Activated naive CD8-positive, alpha-beta T cell treated with anti-CD3 and anti-CD28 coated beads, Interleukin-2, amount 50 U/mL, for 16 hours (primary cell): ENCODE results near the gene LRRC49.
"Not testable (repeated sequence)": the region's sequence is repeated elsewhere in the genome, so short reads cannot be mapped to it uniquely, and the experiment has no call there.

Experiments
- DNase-seq: peaks from one replicate; pipeline ENCODE4 v3.0.0-alpha.2; 2020; ENCODE audit warnings: low read depth, low spot score

Gene LRRC49

DNA sequence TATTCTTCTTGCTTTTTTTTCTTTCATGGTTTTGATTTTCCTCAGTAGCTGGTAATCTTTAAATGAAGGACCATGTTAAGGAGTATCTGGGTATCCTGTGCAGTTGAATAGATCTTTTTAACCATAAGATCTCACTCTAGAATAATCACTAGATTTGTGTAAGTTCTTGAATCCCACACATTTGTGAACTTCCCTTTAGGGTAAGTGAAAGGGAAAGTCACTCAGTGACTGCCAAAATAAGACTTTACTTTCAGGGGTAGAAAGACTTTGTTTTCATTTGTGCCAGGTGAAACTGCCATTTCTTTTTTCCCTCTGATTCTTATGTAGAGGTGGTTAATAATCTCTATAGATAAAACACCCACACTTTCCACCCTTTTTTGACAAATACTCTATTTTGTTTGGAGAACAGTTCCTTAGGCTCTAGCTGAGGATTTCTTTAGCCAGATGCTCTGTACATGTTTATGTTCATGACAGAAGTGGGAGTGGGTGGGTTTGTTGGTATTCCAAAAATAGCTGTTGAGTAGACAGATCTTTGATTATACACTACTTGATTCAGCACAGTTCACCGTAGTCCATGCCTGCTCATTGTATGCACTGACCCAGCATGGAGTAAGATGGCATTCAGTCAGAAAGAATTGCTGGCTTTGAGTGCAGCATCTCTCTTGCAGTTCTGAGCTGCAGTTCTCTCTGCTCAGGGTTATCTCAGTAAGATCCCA, 28.5 kb downstream of the LRRC49 start:
- DNase-seq, result no peak

DNA sequence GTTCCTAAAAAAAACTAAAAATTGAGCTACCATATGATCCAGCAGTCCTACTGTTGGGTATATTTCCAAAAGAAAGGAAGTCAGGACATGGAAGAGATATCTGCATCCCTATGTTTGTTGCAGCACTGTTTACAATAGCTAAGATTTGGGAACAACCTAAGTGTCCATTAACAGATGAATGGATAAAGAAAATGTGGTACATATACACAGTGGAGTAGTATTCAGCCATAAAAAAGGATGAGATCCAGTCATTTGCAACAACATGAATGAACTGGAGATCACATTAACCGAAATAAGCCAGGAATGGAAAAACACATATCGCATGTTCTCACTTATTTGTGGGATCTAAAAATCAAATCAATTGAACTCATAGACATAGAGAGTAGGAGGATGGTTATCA, 29.5 kb downstream of the LRRC49 start:
- DNase-seq, result no peak

DNA sequence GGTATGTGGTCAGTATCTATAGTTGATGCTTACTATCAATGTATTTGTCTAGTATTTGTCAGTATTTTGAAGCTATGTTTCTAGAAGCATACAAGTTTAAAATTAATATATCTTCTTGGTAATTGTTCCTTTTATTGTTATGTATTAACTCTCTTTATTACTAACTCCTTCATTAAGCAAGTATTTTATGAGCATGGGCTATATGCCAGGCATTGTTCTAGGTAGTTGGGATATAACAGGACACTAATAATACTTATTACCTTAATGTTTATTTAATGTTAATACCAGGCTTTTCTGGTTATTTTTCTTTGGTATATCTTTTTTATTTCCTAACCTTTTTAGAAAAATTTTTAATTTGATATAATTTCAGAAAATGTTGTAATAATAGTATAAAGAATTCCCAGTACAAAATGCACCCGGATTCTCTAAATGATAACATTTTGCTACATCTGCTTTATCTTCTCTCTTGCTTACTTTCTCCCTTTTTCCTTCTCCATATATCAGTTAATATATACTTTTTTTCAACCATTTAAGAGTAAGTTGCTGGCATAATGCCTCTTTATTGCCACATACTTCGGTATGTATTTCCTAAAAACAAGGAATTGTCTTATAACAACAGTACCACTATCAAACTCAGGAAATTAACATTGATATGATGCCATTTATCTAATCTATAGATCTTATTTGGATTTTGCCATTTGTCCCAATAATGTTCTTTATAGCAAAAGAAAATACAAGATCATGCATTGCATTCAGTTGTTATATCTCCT, 30.9 kb downstream of the LRRC49 start:
- DNase-seq, result no peak

DNA sequence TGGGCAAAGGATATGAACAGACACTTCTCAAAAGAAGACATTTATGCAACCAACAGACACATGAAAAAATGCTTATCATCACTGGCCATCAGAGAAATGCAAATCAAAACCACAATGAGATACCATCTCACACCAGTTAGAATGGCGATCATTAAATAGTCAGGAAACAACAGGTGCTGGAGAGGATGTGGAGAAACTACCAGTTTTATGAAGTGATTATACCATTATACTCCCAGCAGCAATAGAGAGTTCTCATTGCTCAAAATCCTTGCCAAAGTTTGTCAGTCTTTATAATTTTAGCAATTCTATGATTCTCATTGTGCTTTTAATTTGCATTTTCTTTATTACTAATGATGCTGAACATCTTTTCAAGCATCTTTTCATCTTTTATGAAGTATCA, 34.3 kb downstream of the LRRC49 start:
- DNase-seq, result not testable (repeated sequence)

DNA sequence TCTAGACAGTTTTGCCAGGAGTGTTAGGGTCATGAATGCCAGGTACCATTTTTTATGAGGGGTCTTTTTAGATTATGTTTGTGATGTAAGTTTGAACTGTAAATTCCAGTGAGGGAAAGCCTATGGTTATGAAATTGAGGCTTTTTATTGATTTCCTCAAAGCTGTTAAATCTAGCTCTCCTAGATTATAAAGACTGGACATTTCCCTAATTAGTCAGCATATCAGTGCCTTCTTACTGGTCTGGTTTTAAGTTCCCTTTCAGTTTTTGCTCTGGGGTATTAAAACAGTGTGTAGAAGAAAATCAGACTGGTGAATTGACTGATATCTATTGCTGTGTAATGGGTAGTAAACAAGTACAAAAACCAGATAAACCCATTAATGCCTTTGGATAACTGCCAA, 39.2 kb downstream of the LRRC49 start:
- no peak for DNase-seq

DNA sequence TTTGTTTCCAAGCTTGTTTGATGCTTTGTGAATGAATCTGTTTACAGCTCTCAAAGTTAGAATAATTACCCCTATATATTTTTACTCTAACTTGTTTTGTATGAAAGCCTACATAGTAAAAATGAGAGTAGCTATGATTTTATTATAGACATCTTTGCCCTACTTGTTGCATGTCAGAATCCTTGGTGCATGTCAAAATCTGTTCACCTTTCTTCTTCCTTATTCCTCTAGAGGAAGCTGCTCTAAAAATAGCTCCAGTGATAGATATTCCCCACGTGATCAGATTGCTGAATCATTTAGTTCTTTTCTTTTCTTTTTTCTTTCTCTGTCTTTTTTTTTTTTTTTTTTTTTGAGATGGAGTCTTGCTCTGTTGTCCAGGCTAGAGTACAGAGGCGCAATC, 39.8 kb downstream of the LRRC49 start:
- no peak for DNase-seq

DNA sequence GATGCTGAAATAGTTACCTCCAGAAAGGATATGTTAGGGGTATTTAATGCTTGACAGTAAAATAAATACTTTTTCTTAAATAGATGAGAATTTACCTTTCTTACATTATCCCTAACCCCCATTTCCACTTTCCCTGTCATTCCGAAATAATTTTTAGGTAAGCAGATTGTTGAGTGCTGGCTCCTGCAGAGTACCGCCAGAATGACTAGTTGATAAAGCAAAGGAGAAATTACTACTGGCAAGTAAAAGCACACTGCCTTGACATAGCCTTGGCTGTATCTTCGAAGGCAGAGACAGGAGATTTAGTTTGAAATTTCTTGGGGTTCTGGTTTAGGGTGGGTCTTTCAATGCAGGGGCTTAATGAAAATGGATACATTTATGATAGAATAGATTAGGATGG, 40.8 kb downstream of the LRRC49 start:
- no peak for DNase-seq

DNA sequence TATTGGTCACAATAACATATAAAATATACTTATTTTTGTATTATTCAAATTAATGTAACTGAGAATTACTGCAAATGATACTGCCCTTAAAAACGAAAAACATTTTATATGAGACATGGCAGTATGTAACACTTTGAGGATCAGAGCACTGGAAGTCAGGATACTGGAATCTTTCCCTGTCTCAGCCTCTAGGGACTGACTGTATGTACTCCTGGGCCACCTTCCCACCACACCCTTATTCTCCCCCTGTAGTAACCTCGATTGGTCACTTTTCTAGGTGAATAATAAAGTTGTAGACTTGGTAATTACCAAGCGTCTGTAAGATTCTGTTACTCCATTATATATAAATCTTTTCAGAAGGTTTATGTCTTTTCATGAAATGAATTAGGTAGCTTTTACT, 43.0 kb downstream of the LRRC49 start:
- DNase-seq, result no peak

DNA sequence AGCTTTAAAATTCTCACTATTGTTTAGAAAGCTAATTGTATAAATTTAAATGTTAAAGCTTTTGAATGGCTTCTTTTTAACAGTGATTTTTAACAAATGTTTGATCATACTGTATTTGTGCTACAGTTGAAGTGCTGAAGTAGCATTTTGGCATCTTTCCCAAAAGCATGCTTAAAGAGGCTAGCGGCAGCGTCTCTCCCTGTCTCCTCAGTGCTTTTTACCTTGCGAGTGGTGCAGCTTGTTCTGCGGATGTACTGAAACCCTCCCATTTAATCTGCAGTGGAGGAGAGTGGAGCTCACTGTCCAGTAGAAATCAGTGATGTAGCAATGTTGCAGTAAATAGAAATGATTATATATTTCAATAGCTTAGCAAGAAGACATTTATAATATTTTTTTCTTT, 43.7 kb downstream of the LRRC49 start:
- no peak for DNase-seq

DNA sequence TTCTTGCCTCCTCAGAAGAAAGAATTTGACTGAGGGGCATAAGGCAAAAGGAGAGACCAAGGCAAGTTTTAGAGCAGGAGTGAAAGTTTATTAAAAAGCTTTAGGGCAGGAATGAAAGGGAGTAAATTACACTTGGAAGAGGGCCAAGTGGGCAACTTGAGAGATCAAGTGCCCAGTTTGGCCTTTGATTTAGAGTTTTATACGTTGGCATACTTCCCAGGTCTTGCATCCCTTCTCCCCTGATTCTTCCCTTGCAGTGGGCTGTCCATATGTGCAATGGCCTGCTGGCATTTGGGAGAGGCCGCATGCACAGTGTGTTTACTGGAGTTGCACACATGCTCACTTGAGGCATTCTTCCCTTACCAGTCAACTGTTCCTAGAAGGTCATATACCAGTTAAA, 50.7 kb downstream of the LRRC49 start:
- DNase-seq, result not testable (repeated sequence)

DNA sequence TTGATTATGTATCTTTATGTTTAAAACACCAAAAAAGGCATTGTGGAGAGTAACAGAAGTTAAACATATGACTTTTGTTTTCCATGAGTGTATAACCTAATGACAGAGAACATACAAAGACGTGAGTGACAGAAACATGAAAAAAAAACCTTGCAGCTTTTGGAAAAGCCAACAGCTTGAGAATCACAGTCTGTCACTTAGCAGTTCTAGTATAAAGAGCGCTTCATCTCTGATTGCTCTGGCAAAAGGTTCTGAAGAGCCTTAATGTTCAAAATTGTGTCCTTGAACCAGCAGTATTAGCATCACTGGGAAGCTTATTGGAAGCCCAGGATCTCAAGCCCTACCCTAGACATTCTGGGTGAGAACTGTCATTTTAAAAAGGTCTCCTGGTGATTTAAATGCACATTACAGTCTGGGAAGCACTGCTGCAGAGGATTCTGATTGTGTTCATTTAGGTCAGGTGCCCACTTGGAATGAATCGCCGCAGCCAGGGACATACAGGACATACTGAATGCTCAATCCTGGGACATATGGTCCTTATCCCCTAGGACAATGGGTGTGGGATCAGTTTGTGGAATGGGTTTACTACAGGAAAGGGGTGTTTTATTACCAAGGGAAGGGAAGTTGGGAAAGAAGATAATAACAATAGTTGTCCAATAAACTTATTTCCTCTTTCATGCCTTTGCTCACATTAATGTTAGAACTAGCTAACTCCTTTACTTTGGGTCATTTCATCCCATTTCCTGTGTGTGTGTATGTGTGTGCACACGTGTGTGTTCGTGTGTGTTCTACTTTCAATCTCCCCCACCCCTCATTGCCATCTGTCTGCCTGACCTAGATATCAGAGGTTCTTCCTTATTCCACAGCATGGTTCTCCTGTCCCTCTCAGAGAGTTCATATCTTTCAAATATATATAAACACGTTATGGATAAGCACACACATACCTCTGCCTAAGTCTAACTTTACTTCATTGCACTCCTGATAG, 55.0 kb downstream of the LRRC49 start:
- DNase-seq, result no peak

DNA sequence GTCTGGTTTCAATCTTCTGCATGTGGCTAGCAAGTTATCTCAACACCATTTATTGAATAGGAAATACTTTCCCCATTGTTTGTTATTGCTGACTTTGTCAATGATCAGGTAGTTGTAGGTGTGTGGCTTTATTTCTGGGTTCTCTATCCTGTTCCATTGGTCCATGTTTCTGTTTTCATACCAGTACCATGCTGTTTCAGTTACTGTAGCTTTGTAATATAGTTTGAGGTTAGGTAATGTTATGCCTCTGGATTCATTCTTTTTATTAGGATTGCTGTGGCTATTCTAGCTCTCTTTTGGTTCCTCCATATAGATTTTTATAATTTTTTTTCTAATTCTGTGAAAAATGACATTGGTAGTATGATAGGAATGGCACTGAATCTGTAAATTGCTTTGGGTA, 58.3 kb downstream of the LRRC49 start:
- no peak for DNase-seq

DNA sequence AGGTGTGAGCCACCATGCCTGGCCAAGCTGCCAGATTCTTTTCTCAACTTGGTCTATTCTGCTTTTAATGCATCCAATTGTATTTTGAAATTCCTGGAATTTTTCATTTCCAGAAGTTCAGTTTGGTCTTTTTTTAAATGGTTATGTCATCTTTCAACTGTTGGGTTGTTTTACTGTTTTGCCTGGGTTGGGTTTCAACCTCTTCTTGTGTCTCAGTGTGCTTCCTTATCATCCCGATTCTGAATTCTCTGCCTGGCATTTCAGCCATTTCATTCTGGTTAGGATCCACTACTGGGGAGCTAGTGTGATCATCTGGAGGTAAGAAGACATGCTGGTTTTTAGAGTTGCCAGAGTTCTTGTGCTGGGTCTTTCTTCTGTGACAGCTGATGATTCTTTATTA, 61.5 kb downstream of the LRRC49 start:
- no peak for DNase-seq

DNA sequence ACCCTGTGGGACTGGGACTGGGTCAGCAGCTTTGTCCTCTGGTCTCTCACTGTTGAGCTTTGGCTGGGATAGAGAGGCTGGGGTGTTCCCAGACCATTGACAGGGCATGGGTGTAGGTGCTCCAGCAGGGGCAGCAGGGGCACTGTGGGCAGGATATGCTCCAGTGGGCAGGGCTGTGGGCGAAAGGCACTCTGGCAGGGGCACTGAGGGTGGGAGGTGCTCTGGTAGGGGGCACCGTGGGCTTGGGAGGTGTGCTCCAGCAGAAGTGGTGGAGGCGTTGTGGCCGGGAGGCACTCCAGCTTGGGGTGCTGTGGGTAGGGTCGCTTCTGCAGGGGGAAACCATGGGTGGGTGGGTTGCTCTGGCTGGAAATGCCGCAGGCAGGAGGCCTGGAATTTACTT, 62.1 kb downstream of the LRRC49 start:
- no peak for DNase-seq

DNA sequence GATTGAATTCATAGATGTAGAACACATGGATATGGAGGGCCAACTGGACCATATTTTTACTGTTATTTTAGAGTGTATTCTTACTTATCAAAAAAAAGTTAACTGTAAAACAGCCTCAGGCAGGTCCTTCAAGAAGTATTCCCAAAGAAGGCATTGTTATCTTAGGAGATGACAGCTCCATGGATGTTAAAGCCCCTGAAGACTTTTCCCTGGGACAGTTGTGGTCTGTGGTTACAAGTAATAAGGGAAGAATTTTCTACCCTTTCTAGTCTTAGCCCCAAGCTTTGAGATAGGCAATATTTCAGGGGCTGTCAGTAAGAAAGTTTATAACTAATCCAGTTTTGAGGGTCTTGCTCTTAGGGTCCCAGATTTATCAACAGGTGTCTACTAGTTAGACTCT, 62.5 kb downstream of the LRRC49 start:
- no peak for DNase-seq

DNA sequence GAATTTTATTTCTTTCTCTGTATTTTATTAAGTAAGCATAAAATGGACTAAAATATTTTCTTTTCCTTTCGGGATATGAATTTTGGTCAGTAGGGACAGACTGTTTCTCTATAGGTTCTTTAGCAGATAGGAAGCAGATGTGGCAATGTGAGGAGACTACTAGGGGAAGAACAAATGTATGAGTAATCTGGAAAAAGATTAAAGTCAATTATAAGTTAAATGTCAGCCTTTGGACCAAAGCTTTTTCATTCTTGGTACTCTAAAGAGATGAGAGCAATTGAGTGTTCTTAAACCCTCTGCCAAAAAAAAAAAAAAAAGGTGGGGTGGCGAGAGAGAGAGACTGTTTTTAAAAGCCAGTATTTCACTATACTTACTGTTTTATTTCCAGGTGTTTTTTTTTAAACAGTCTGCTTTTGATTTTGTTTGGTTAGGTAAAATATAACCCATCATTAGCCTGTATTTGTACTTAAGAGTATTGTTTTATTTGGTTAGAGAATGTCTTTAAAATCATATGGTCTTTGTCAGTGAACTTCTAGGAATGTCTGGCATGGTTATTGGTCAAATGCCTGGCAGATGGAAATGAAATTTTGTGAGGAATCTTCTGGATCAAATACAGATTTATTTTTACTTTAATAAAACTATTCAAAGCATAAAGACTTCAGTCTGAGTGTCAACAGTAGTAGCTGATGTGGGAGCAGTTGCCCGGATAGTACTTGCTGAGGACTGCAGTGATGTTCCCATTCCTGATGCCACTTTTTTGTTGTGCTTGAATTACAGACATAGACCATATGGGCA, 63.8 kb downstream of the LRRC49 start:
- DNase-seq, result no peak

DNA sequence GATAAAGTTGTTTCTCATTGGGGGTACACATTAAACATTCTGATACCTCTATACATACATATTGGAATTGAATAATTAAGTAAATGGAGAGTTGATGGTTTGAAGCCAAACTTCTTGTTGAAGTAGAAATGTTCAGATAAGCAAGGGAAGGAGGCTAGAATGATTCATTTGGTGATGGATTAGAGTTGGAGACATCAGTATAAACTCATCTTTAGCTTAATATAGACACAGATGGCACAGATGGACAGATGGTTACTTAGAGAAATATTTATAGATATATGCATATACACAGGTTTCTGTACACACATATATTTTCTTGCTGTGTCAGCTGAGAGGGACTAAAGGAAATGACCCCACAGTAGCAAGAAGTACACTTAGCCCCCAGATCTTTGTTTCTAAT, 69.5 kb downstream of the LRRC49 start:
- no peak for DNase-seq

DNA sequence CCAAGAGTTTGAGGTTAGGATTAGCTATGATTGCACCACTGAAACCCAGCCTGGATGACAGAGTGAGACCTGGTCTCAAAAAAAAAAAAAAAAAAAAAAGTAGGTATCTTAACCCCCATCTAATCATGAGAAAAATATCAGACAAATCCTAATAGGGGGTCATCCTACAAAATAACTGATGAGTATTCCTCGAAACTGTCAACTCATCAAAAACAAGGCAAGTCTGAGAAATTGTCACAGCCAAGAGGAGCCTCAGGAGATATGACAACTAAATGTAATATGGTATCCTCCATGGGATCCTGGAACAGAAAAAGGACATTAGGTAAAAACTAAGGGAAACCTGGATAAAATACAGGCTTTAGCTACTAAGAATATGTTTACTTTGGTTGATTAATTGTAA, 70.6 kb downstream of the LRRC49 start:
- DNase-seq, result no peak

DNA sequence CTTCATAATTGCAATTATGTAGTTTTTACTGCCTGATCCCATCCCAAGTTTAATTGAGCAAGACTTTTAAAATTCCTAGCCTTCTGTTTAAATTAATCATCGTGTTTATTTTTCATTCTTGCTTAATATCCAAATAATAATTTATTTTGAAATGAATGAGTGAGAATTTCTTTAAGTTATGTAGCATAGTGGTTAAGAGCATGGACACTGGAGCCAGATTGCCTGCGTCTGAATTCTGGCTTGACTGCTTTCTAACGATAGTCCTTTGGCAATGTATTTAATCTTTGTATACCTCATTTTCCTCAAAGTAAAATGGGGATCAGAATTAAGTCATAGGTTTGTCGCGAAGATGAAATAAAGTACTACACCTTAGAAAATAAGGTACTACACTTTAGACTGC, 71.4 kb downstream of the LRRC49 start:
- no peak for DNase-seq

DNA sequence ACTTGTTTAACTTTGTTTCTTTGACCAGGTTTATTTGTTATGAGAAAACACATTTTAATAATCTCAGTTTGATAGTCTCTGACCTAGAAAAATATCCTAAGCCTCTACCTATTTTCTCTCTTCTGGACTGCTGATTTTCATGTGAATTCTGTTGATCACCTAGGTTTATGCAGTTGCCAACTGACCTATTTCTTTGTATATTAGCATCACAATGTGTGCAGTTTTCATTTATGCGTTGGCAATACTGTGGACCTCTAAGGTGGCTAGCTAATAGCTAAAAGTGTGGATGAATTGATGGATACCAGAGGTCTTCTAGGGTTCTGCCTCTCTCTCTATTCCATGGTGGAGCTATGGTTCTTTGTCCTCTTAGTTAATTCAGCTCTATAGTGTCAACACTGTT, 72.1 kb downstream of the LRRC49 start:
- no peak for DNase-seq

DNA sequence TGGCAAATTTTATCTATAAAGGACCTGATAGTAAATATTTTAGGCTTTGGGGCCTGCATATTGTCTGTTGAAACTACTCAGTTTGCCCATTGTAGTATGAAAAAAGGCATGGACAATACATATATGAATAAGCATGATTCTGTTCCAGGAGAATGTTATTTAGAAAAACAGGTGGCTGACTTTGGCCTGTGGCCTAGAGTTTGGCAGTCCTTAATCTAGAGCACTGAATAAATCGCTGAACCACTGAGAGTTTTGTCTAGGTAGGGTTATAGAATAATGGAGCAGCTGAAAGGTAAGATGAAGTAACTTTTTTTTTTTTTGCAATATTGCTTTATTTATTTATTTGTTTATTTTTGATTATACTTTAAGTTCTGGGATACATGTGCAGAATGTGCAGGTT, 75.0 kb downstream of the LRRC49 start:
- DNase-seq, result no peak
